Retinal pigment epithelial cell (primary cell): ENCODE data around the gene SEMA4D.
"Not testable (repeated sequence)": the region's sequence is repeated elsewhere in the genome, so short reads cannot be mapped to it uniquely, and the experiment has no call there.

Experiments
- DNase-seq: peaks from one replicate; pipeline ENCODE4 v3.0.0-alpha.2; 2010; ENCODE audit warnings: low read depth
- H3K4me3 ChIP-seq: 2 replicates; pipeline ENCODE4 v1.5.1; 2011; ENCODE audit warnings: mild to moderate bottlenecking, low read length, control low read depth, moderate library complexity
- TF ChIP-seq, protein P1 (sequence below): conservative IDR thresholded peaks from 2 replicates; pipeline ENCODE4 v1.5.1; 2011; ENCODE audit warnings: low read depth, low read length, control low read depth, inconsistent platforms

SEMA4D gene

DNA sequence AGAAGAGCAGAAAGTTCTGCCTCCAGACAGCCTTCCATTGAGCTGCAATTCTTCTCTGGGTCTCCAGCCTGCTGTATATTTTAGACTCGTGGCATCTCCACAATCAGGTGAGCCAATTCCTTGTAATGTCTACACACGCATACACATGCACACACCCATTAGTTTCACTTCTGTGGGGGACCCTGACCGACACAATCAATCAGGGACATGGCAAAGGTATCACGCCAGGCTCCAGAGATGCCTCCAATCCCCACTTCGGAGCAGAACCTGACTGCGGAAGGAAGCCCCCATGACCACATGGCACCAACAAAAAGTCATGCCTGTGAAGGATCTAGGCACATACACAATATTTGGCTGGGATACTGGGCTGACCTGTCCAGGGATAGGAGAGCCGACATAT is 21.4 kb downstream of the SEMA4D start:
- no peak for DNase-seq
- TF ChIP-seq, protein P1, sequence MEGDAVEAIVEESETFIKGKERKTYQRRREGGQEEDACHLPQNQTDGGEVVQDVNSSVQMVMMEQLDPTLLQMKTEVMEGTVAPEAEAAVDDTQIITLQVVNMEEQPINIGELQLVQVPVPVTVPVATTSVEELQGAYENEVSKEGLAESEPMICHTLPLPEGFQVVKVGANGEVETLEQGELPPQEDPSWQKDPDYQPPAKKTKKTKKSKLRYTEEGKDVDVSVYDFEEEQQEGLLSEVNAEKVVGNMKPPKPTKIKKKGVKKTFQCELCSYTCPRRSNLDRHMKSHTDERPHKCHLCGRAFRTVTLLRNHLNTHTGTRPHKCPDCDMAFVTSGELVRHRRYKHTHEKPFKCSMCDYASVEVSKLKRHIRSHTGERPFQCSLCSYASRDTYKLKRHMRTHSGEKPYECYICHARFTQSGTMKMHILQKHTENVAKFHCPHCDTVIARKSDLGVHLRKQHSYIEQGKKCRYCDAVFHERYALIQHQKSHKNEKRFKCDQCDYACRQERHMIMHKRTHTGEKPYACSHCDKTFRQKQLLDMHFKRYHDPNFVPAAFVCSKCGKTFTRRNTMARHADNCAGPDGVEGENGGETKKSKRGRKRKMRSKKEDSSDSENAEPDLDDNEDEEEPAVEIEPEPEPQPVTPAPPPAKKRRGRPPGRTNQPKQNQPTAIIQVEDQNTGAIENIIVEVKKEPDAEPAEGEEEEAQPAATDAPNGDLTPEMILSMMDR: no peak
- H3K4me3 ChIP-seq: no peak overlapping the region

DNA sequence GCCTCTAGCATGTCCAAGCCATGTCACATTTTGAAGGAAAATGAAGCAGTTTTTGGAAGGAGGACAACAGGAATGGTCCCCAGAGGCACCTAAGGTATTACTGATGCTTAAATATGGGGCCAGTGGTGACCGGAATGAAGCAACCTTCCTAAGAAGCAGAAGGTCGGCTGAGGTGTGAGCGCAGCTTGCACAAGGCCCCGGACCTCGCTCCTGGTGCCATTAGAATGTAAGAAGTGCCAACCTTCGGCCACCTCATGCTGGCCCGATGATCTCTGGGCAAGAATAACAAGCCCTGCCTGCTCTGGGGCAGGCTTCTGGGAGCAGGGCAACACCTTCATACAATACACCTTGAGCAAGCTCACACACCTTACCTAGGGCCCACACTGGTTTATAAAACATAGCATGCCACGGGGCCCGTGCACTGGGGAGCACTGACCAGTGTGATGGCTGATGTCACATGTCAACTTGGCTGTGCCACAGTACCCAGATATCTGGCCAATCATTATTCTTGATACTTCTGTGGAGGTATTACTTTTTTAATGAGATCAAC is 21.9 kb downstream of the SEMA4D start:
- no peak overlapping the region for H3K4me3 ChIP-seq
- DNase-seq: no peak
- TF ChIP-seq, protein P1: no peak

DNA sequence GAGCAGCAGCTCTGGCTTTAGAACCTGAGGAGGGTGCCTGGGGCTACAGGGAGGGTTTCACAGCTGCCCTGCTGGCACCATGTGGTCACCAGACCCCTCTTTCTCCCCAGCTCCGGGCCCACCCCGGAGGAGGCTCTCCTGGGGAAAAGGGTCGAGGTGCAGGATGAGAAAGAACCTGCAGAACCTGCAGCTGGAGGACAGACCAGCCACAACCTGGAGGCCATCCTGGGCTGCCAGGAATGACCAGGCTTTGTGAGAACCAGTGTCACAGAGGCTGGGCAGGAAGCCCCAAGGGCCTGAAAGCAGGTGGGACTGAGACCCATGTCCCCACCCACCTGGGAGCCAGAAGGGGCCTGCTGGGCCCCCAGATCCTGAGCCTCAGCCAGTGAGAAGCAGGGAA is 23.0 kb downstream of the SEMA4D start:
- TF ChIP-seq, protein P1: no peak
- H3K4me3 ChIP-seq: no peak overlapping the region
- no peak for DNase-seq

DNA sequence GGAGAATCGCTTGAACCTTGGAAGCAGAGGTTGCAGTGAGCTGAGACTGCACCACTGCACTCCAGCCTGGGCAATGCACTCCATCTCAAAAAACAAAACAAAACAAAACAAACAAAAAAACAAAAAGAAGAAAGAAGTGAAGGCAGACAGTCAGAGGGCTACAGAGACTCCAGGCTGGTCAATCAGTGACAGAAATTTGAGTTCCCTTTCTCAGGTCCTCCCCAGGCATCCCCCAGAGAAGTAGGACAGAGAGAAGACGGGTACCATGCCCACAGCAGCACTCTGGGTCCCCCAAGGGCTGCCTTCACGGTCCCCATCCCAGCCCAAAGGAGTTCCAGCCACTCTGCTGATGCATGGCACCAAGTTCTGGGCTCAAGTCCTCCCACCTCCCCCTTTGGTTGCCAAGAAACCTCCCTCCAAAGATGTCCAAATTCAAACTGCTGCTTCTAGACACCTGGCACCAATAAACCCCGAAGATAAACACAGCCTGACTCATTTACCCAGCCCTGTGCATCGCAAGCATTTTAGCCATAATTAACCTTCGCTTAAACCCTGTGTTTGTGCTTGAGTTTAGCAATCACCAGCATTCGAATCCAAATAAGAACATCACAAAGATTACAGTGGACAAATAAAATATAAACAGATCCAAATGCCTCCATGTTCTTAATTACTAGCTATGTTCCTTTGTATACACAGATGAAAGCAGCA is 24.0 kb downstream of the SEMA4D start:
- H3K4me3 ChIP-seq: no peak overlapping the region
- DNase-seq: no peak
- TF ChIP-seq, protein P1: no peak

DNA sequence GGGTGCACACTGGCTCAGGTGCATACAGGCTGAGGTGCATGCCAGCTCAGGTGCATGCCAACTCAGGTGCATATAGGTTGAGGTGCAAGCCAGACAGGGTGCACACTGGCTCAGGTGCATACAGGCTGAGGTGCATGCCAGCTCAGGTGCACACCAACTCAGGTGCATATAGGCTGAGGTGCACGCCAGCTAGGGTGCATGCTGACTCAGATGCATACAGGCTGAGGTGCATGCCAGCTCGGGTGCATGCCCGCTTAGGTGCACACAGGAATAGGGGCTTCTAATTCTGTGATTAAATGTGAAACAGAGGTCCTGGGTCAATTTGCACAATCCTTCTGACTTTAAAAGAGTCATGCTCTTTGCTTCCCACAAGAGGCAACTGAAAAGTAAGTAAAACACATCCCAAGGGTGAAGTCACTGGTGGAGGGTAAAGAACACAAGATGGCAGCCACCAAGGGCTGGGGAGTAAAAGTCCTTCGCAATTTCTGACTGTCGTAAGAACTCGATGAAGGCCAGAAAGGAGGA is 26.1 kb downstream of the SEMA4D start:
- not testable (repeated sequence) for H3K4me3 ChIP-seq, DNase-seq

DNA sequence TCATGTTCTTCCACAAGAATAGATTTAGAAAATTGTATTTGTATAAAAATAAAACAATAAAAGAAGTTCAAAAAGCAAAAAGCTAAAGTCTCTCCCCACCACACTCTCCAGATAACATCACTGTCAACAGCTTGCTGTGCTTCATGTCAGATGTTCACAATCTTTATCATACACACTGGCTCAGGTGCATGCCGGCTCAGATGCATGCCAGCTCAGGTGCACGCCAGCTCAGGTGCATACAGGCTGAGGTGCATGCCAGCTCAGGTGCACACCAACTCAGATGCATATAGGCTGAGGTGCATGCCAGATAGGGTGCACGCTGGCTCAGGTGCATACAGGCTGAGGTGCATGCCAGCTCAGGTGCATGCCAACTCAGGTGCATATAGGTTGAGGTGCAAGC is 26.5 kb downstream of the SEMA4D start:
- no peak for DNase-seq
- H3K4me3 ChIP-seq: no peak overlapping the region

DNA sequence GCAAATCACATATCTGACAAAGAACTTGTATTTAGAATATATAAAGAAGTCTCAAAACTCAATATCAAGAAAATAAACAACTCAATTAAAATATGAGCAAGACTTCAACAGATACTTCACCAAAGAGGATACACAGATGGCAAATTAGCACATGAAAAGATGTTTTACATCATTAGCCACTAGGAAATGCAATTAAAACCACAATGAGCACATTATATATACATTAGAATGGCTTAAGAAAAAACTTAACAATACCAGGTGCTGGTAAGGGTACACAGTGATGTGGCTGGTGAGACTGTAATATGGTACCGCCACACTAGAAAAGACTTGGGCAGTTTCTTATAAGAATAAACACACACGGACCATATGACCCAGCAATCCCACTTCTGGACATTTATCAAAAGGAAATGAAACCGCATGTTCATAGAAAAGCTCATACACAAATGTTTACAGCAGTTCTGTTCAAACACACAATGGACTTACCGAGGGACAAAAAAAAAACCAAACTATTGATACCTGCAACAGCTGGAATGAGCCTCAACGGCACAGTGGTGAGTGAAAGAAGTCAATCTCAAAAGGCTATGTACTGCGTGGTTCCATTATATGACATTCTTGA is 27.6 kb downstream of the SEMA4D start:
- TF ChIP-seq, protein P1: no peak
- no peak overlapping the region for H3K4me3 ChIP-seq
- DNase-seq: no peak

More for the DNA sequence above, 26.5 kb downstream of the SEMA4D start:
- TF ChIP-seq, protein P1: no peak
